ENCODE data around the gene SNPH.

SNPH gene

DNA sequence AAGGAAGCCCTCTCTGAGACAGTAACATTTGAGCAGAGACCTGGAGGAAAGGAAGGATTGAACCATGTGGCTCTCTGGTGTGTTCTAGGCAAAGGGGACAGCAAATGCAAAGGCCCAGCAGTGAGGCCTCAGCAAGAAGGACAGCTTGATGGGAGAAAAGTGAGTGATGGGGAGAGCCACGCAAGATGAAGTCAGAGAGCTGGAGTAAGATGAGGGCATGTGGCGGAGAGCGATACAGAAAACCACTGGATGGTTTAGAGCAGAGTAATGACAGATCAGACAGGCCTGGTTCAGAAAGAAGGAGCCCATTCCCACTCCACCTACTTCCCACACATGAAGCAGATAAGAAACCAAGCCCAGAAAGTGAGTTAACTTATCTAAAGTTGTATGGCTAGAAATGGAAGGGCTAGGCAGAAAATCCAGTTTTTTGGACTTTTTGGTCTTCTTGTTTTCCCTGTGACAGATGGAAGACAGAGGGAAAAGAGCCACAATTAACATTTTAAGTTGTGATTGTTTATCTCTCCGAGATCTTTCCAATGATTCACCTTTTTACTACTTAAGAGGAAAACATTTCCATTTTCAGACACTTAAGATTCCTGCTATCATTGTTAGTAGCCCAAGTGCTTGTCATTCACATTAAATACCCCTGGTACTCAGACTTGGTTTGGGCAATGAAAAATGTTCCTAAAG is 723 bp upstream of the SNPH start:
- no peak for DNase-seq (ENCODE audit: low read depth)

DNA sequence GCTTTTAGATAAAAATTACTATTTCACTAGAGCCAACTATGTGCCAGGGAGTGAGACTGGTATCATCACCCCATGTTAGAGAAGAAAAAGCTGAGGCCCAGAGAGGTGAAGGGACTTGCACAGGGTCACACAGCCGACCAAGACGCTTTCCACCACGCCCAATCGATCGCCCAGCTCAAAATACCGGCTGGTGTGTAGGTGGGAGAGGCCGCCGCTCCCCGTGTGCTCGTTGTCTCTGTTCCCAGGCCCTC is 253 bp upstream of the SNPH start:
- no peak for DNase-seq (ENCODE audit: low read depth)

DNA sequence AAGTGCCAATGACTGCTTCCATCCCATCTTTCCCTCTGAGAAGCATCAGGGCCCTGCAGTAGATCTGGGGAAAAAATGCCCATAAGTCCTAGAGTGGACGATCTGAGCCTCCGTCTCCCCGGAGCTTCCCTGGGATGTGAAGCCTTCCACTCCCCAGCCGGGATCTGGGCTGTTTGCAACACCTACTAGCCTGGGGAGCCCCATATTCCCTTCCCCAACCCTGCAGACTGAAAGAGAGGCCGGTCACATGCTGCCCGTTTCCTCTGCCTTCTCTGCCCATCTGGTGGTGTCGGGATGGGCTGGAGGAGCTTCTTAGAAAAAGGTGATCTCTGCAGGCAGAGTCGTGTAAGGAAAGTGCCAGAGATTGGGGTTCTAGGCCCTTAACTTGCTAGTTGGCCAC is 1.1 kb downstream of the SNPH start:
- DNase-seq (ENCODE audit: low read depth) = no peak

DNA sequence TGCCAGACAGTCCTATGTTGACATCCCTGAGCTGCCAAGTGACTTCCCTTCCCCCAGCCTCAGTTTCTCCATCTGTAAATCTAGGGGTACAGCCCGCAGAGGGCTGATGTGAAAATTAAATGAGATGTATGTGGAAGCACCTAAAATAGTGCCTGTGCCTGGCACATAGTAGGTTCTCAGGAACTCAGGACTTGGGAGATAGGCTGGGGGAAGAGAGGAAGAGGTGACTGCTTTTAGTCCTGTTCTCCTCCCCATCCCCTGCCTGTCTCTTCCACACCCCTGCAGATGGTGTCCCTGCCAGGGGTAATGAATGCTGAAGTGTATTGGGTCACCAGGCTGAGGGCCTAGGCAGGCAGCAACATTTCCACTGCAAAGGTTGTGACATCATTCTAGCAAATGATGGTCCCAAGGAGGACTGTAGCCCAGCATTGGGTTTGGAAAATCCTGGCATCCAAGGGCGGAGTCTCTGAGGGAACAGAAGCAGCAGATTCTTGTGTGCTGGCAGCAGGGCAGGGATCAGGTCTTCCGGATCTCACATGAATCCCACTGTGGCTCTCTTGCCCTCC is 1.8 kb downstream of the SNPH start:
- DNase-seq (ENCODE audit: low read depth) = no peak

DNA sequence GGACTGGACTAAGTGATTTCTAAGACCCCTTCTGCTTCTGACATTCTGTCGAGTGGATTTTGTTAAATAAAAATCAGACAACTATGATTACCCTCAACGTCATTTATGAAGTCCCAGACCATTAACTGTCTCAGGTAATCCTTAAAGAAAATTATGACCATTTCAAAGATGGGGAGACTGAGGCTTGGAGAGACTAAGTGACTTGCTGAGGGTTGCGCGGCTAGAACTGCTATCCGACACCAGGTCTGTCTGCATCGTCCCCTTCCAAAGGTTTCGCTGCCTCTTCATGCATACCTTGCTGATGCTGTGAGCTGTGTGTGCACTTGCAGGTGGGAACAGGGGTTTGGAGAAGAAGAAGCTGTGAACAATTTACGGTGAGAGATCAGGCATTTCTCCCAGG is 3.1 kb downstream of the SNPH start:
- no peak for DNase-seq (ENCODE audit: low read depth)

DNA sequence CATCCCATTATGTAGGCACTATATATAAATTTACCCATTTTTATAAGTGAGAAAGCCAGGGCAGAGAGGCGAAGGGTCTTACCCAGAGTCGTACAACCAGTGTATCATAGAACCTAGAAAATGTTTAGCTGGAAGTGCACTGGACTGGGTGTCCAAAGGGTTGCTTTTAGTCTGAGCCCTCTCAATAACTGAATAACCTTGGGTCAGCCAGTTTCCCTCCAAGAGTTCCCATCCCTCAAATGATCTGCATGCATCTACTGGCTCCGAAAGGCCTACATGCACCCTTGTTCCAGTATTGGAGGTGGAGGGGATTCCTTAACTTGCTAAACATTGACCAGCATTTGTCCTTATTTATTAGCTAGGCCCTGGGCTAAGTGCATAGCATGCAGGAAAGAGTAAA is 3.8 kb downstream of the SNPH start:
- DNase-seq (ENCODE audit: low read depth) = no peak

DNA sequence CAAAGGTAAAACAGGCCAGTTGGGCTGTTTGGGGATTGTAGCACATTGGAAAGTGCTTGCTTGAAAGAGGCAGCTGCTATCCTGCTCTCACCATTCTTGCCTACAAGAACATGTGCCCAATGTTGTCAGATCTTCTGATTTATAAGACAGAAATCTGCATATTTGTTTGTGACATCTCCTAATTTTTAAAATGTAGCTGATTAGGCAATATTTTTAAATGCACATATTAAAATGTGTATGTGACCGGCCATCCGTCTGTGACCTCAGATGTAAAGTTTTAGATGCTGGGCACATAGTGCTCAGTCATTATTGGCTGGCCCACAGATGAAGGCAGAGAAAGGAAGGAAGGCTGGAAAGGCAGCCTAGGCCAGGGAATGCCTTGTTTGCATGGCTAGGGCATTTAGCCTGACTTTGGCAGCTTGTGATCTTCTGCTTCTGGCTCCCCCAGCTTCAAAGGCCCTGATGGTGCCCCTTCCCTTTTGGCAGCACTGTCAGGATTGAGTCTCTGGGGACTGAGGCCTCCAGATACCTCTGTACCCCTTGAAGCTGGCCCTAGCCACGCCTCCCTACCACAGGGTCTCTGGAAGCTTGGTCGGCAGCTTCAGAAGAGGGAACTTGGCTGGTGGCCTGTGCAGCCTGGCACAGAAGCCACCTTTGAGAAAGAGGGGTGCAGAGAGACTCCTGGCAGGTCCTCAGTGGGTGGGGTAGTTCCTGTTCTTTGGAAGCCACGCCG is 6.4 kb downstream of the SNPH start:
- no peak for DNase-seq (ENCODE audit: low read depth)

DNA sequence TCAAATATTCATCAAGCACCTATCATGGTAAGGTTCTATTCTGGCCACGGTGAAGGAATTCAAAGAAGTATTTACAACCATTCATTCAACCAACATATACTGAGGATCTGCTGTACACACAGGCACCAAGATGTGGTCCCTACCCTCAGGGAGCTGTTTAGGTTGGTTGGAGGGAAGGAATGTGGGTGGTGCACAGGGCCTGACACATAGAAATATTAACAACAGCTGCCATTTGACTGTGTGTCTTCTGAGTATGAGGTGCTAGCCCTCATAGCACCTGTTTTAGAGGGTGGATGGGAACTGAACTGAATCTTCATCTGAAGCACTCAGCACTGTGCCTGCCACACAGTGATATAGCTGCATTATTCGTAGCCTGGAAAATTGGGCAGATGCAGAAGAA is 7.3 kb downstream of the SNPH start:
- no peak for DNase-seq (ENCODE audit: low read depth)

DNA sequence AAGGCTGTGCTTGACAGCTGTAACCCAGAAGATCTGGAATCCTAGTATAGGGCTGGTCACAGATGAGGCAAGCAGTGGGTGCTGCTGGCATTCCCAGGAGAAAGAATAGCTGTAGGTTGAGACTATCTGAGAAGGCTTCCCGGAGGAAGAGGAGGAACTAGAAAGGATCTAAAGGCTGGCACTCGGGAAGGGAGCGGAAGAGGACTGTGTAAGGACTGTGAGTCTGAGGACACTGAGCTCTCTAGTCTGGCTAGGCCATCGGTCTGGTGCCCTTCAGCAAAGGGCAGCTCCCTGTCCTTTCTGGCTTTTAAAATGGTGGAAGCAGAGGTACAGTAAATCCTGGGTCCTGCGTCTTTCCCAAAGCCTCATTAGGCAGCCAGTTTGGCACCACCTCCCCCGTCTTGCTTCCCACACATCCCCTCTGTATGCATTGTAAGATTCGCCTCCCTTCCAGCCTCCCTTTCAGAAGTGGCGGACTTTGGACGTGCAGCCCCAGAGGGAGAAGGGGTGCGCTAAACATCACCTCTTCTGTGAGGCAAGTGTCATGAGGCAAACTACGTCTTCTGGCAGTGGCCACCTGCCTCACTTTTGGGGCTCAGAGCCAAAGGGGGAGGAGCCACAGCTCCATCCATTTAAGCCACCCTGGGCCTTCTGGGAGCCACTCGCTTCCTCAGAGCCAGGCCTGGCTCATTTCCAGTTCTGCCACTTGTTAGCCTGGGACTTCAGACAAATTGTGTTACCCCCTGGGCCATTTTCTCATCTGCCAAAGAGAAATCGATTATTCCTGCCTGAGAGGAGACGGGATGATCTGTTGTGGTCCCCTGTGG is 8.6 kb downstream of the SNPH start:
- DNase-seq (ENCODE audit: low read depth) = no peak

DNA sequence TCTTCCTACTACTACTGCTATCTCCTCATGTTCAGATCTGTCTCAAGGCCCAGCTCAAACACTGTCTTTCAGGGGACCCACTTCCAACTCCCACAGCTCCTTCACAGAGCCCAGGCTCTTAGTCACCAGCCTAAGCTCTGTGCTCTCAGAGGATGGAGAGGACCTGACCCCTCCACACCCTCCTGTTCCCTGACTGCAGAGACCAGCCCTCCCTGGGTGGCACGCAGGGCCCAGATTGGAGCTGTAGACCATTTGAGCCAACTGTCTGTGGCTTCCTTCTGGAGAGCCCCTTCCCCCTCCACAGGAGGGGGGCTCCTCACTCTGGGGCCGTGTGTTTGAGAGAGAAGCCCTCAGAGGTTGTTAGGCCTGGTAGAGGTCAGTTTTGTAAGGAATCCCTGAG is 9.8 kb downstream of the SNPH start:
- no peak for DNase-seq (ENCODE audit: low read depth)

DNA sequence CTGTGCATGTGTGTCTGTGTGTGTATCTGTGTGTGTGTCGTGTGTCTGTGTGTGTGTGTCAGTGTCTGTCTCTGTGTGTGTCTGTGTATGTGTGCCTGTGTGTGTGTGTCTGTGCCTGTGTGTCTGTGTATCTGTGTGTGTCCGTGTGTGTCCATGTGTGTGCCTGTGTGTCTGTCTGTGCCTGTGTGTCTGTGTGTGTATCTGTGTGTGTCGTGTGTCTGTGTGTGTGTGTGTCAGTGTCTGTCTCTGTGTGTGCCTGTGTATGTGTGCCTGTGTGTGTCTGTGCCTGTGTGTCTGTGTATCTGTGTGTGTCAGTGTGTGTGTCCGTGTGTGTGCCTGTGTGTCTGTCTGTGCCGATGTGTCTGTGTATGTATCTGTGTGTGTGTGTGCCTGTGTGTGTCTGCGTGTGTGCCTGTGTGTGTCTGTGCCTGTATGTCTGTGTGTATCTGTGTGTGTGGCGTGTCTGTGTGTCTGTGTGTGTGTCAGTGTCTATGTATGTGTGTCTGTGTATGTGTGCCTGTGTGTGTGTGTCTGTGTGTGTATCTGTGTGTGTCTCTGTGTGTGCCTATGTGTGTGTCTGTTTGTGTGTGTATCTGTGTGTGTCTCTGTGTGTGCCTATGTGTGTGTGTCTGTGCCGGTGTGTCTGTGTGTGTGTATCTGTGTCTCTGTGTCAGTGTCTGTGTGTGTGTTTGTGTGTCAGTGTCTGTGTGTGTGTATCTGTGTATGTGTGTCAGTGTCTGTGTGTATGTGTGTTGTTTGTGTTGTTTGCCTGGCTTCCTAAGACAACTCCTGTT is 11.6 kb downstream of the SNPH start:
- DNase-seq (ENCODE audit: low read depth) = no peak

DNA sequence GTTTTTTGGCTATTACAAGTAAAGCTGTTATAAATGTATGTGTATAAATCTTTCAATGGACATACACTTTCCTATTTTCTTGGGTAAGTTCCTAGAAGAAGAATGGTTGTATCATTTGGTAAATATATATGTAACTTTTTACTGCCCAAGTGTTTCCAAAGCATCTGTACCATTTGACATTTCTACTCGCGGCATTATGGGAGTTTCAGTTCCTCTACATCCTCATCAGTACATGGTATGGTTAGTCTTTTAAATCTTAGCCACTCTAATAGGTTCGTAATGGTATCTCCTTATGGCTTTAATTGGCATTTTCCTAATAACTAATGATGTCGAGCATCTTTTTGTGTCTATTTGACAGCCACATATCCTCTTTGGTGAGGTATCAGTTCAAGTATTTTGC is 12.9 kb downstream of the SNPH start:
- DNase-seq (ENCODE audit: low read depth) = no peak

DNA sequence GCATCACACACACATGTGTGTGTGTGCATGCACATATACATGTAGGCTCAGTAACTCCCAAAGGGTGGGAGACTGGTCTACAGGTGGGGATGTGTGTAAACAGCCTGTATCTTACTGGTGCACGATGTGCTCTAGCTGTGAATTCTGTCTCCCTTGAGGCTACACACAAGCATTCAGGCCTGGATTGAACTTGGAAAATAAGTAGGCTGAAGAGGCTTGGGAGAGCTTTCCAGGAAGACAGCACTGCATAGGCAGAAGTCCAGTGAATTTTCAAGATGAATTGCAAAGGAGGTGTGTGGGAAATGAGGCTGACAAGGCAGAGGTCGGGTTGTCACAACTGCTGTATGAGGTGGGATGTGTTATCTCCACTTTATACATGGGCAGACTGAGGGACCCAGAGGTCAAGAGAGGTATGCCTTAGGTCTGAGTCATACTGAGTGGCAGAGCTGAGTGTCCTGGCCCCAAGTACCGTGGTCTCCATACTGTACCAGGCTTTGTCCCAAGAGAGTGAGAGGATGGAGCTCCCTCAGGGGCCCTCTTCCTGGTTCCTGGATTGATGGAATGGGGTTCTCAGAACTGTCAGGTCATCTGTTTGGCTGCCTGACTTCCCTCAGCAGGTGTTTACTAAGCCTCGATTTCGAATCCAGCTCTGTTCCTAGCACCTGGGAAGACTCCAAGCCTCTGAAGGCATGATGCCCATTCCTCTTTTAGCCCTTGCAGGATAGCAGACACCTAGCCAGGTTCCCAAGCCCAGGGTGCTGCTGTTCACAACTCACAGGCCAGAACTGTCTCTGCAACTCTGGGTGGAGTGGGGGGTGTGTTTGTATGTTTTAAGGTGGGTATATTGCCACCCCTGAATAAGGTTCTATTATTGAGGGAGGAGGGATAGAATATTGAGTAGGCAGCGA is 14.4 kb downstream of the SNPH start:
- DNase-seq (ENCODE audit: low read depth) = no peak

DNA sequence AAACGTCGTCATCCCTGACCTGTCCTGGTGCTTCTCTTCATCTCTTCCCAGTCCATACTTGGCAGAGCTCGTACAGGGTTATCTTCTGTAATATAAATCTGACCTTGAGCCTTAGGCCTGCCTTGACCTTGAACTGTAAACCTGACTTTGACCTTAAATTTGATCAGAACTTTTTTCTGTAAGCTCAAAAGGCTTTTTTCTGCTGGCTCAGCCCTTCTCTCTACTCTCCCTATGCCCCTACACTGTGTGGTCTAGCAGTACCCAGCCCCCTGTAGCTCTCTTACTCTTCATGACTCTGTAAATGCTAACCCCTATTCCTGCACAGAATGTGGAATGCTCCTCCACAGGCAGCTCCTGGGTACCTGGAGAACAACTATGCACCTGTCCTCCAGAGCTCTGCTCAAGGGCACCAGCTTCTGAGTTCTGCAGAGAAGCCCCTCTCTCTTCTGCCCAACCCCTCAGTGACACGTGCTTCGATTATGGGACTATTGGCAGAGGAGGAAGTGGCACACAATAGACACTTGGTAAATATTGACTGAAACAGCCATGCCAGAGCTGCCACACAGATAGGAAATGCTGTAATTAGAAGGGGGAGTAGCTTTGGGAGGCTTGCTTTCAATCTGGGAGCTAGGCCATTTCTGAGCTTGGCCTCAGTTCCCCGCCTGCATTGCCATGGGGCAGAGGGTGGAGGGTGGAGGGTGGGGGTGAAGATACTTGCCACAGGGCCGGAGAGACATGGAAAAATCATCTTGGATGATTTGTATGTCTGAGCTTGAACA is 15.4 kb downstream of the SNPH start:
- no peak for DNase-seq (ENCODE audit: low read depth)

DNA sequence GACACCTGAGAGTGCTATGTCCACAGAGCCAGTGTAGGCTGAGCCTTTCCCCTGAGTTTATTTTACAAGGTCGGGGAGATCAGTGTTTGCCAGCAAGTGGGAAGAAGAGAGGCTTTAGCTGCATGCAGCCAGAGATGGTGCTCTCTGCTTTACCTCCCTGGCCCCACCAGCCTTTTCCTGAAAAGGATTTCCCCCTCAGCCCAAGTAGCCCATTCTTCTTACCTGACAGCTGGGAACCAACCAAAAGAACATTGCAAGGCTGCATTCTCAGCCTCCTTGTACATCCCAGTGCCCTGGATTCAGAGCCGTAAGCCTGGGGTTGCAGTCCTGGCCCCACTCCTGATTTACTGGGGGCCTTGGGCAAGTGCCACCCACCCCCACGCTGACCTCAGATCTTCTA is 16.9 kb downstream of the SNPH start:
- DNase-seq (ENCODE audit: low read depth) = no peak

DNA sequence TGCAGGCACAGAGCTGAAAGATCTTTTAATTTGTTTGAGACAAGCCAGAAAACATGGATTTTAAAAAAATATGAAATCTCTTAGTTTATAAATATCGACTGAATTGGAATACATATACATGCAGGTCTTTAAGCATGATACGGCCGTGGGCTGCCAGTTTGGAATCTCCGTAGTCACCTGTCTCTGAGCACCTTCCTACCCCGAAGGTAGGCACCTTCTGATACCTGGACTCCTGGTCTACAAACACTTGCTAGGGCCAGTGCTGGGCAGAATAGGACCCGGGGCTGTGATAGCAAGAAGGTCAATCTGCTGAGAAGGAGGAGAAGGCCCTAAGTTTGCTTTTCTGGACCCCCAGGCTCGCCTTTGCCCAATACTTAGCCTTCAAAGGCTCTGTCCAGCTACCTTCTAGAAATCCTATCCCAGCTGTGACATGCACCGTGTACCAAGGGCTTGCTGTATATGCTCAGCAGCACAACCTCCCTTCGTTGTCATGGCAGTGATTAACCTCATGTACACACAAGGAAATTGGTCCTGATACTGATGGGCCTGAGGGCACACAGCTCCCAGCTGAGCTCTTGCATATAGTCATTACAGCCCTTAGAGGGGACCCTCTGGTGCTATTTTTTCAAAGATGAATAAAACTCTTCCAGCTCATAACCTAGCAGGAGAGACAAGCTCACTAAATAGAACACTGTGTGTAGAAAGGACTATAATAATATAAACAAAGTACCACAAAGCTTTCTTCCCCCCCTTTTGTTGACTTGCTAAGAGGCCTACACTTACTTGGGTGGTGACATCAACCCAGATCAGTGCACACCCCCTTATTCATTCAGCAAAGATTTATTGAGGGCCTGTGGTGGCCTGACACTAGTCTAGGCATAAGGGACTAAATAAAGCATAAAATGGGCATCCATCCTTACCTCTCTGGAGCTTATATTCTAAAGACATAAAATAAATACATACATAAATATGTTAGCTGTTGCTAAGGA is 17.7 kb downstream of the SNPH start:
- DNase-seq (ENCODE audit: low read depth) = no peak

DNA sequence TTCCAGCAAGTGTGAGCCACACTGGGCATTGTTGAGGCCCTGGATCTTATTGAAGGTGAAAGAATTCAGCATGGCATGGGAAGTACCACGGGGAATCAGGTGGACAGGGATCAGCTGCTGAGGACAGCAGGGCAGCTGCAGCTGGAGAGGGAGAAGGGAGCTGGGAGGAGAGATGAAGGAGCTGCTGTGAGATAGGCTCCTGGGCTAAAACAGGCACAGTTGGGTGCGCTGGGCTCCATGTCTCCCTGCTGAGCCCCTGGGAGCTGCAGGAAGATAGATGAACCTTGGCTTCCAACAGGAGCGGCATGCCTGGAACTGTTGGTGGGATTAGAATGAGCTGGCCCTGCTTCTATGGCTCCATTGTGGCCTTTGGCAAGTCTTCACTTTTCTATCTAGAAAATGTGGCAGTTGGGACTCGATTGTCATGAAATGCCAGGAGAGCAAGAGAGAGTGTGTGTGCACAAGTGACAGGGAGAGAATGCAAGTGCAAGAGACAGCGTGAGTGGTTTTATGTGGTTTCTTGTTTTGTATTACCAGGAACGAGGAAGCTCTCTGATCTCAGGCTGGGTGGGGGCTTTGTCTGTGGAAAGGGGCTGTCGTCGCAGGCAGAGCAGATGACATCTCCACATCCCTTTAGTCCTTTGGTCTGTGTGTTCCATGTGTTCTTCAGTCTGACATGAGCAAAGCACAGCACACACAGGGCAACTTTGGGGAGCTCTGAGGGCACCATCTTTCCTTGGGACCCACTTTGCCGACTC is 20.4 kb downstream of the SNPH start:
- DNase-seq (ENCODE audit: low read depth) = no peak

DNA sequence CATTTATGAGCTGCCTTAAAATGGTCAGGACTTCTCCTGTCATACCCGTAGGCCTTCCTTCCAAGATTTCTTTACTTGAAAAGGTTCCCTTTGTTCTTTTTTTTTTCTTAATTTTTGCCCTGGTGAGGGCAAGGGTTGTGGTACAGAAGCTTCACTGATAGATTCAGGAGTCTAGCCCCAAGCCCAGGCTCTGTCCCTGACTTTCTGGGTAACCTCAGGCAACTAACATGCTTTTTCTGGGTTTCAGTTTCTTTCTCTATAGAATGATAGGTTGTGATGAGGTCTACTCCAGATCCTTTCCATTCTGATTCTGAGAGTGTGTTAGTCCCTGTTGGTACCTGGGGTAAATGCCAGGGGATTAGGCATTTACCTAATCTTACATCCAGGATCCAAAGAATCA is 21.2 kb downstream of the SNPH start:
- DNase-seq (ENCODE audit: low read depth) = no peak

All from activated T-helper 9 cell treated with anti-CD3 and anti-CD28 coated beads, Interleukin-2, amount 50 U/mL, for 16 hours (primary cell).